Fibroblast of skin of left quadriceps (primary cell): ENCODE measurements around the gene KCTD1.

ENCODE experiments used
- DNase-seq, 2 experiments: peaks; one replicate each; pipeline ENCODE4 v3.0.0-alpha.2; 2013; ENCODE audit warnings: low read depth in 2 of 2

The KCTD1 gene

GRCh38 chr18:26548415-26549262, at the start of gene KCTD1:
Gene KCTD1 (minus strand): TSS chr18:26548553. CDS start chr18:26548536, 17 bp downstream.
- DNase-seq, result peak; percentile 76 to 78

GRCh38 chr18:26593365-26594320, 45.3 kb upstream of the KCTD1 start:
- DNase-seq, result no peak

GRCh38 chr18:26584745-26585144, 36.4 kb upstream of the KCTD1 start:
- DNase-seq, result no peak

GRCh38 chr18:26579941-26580618, 31.7 kb upstream of the KCTD1 start:
- DNase-seq, result no peak

- DNase-seq, result no peak
Measured at GRCh38 chr18:26575865-26576217, 27.5 kb upstream of the KCTD1 start.

- DNase-seq, result peak; percentile 25 to 29
Measured at GRCh38 chr18:26574958-26575864, 26.9 kb upstream of the KCTD1 start.

- DNase-seq, result no peak
Measured at GRCh38 chr18:26568926-26569665, 20.7 kb upstream of the KCTD1 start.

- no peak for DNase-seq
Measured at GRCh38 chr18:26568513-26568912, 20.2 kb upstream of the KCTD1 start.

GRCh38 chr18:26566874-26567555, 18.7 kb upstream of the KCTD1 start:
- DNase-seq, result no peak

GRCh38 chr18:26565514-26565913, 17.2 kb upstream of the KCTD1 start:
- DNase-seq, result no peak

- no peak for DNase-seq
Measured at GRCh38 chr18:26563024-26563423, 14.7 kb upstream of the KCTD1 start.

- DNase-seq, result no peak
Measured at GRCh38 chr18:26562568-26562967, 14.2 kb upstream of the KCTD1 start.

GRCh38 chr18:26561769-26562168, 13.4 kb upstream of the KCTD1 start:
- no peak for DNase-seq

- DNase-seq, result no peak
Measured at GRCh38 chr18:26556573-26556972, 8.2 kb upstream of the KCTD1 start.

GRCh38 chr18:26555804-26556553, 7.6 kb upstream of the KCTD1 start:
- DNase-seq, result no peak

- DNase-seq, result no peak
Measured at GRCh38 chr18:26553943-26554342, 5.6 kb upstream of the KCTD1 start.

- DNase-seq, result no peak
Measured at GRCh38 chr18:26551695-26552081, 3.3 kb upstream of the KCTD1 start.

- no peak for DNase-seq
Measured at GRCh38 chr18:26550998-26551694, 2.8 kb upstream of the KCTD1 start.
